B cell (primary cell): ENCODE data around the gene CCR5. TPM values are rescaled to one million over a fixed set of nuclear protein-coding genes. Genes with fewer than 3 reads are reported as not detected.

Source experiments
- ATAC-seq: fragments of 200-7000 bp; cut with Tn5 transposase; one replicate; pipeline ENCODE4 v1.10.0; 2021; ENCODE audit warnings: low read depth, mild to moderate bottlenecking, moderate number of reproducible peaks, moderate library complexity
- CTCF ChIA-PET: fragments of 350-600 bp; sonication (Branson Sonifier 250); formaldehyde crosslinking; loops from one replicate; lab custom pipeline; 2021; ENCODE audit warnings: antibody characterized with exemption, inconsistent platforms; lab: Charles Lee
- POLR2A ChIA-PET: fragments of 350-600 bp; sonication (Branson Sonifier 250); formaldehyde crosslinking; loops from one replicate; lab custom pipeline; 2021; ENCODE audit warnings: antibody characterized with exemption; lab: Charles Lee
- DNase-seq: peaks from one replicate; pipeline ENCODE4 v3.0.0; 2013
- H2AFZ ChIP-seq: 2 replicates; pipeline ENCODE4 v1.6.1; 2012; ENCODE audit warnings: mild to moderate bottlenecking, low read depth, low read length; ENCODE audit not compliant: insufficient read depth, poor library complexity, severe bottlenecking
- H3K27ac ChIP-seq, 2 donors: 1 replicate in 1 of 2; 2 replicates in 1 of 2; pipeline ENCODE4 v1.5.1; 2012 to 2013; ENCODE audit warnings: low read length in 2 of 2, mild to moderate bottlenecking in 2 of 2, moderate library complexity in 1 of 2
- H3K27me3 ChIP-seq, 4 experiments: fragments of 200-600 bp in 1 of 4; sonication (generic) in 1 of 4; replicated peaks in 1 of 4; 1 replicate in 2 of 4; 2 replicates in 2 of 4; pipeline versions ENCODE4 v1.6.1 to v1.7.0; 2013 to 2016; ENCODE audit warnings: low read length in 3 of 4, mild to moderate bottlenecking in 2 of 4, mixed read lengths in 1 of 4, moderate library complexity in 1 of 4; ENCODE audit not compliant: insufficient read depth in 4 of 4, control insufficient read depth in 3 of 4; ENCODE audit errors: control extremely low read depth in 1 of 4
- H3K36me3 ChIP-seq, 2 experiments: replicated peaks in 1 of 2; 1 replicate in 1 of 2; 2 replicates in 1 of 2; pipeline versions ENCODE4 v1.6.1 to v1.7.1; 2013; ENCODE audit warnings: low read length in 1 of 2; ENCODE audit not compliant: insufficient read depth in 2 of 2, control insufficient read depth in 1 of 2; ENCODE audit errors: control extremely low read depth in 1 of 2, extremely low read depth in 1 of 2
- H3K4me1 ChIP-seq, 2 donors: fragments of 200-600 bp in 1 of 2; sonication (generic) in 1 of 2; 1 replicate in 1 of 2; 2 replicates in 1 of 2; pipeline versions ENCODE4 v1.5.1 to v1.6.1; 2013 to 2017; ENCODE audit warnings: low read length in 2 of 2; ENCODE audit not compliant: control insufficient read depth in 2 of 2, insufficient read depth in 2 of 2
- H3K4me2 ChIP-seq: replicated peaks from 2 replicates; pipeline ENCODE3; 2012; ENCODE audit warnings: mild to moderate bottlenecking, low read depth, low read length; ENCODE audit not compliant: poor library complexity, severe bottlenecking
- H3K4me3 ChIP-seq, 5 experiments: fragments of 200-600 bp in 1 of 5; sonication (generic) in 1 of 5; 1 replicate in 3 of 5; 2 replicates in 2 of 5; pipeline versions ENCODE4 v1.5.1 to v1.7.0; 2011 to 2016; ENCODE audit warnings: low read length in 4 of 5, mild to moderate bottlenecking in 4 of 5, low read depth in 2 of 5, control low read depth in 1 of 5, moderate library complexity in 1 of 5; ENCODE audit not compliant: insufficient read depth in 1 of 5; ENCODE audit errors: control extremely low read depth in 1 of 5, extremely low read depth in 1 of 5
- H3K79me2 ChIP-seq: fragments of 200-600 bp; sonication (generic); one replicate; pipeline ENCODE4 v1.6.0; 2016; ENCODE audit warnings: low read length; ENCODE audit not compliant: control insufficient read depth, insufficient read depth
- H3K9ac ChIP-seq: fragments of 200-600 bp; sonication (generic); 2 replicates; pipeline ENCODE4 v1.6.1; 2017; ENCODE audit warnings: mild to moderate bottlenecking, low read length, moderate library complexity
- H3K9me3 ChIP-seq, 3 donors: one replicate each; pipeline versions ENCODE4 v1.6.1 to v1.7.1; 2013; ENCODE audit warnings: low read length in 2 of 3; ENCODE audit not compliant: control insufficient read depth in 2 of 3, insufficient read depth in 1 of 3; ENCODE audit errors: control extremely low read depth in 1 of 3
- H4K20me1 ChIP-seq: 2 replicates; pipeline ENCODE4 v1.6.0; 2012; ENCODE audit warnings: mild to moderate bottlenecking, low read length; ENCODE audit not compliant: insufficient read depth, control insufficient read depth, poor library complexity, severe bottlenecking
- H3K27ac Mint-ChIP-seq: one replicate; pipeline ENCODE4 v1.8.0; 2021; ENCODE audit warnings: mixed read lengths
- H3K27me3 Mint-ChIP-seq: one replicate; pipeline ENCODE4 v1.8.0; 2021; ENCODE audit warnings: mixed read lengths
- H3K4me1 Mint-ChIP-seq: one replicate; pipeline ENCODE4 v1.8.0; 2021; ENCODE audit warnings: mixed read lengths
- H3K4me3 Mint-ChIP-seq: one replicate; pipeline ENCODE4 v1.8.0; 2021; ENCODE audit warnings: mixed read lengths
- H3K9me3 Mint-ChIP-seq: one replicate; pipeline ENCODE4 v1.8.0; 2022; ENCODE audit warnings: mixed read lengths; ENCODE audit not compliant: insufficient read depth
- EZH2 ChIP-seq: IDR thresholded peaks from 2 replicates; pipeline ENCODE4 v1.6.1; 2012; ENCODE audit warnings: borderline replicate concordance, low read depth, mild to moderate bottlenecking, moderate library complexity, low read length; ENCODE audit not compliant: insufficient read depth, poor library complexity, severe bottlenecking
- WGBS: methylation state at CpG from one replicate; pipeline ENCODE4 v1.1.5; 2013; ENCODE audit warnings: missing lambda C conversion rate; ENCODE audit not compliant: insufficient coverage; 5-methylcytosine and 5-hydroxymethylcytosine counted together
- intact Hi-C: fragments of 100-400 bp; cut with micrococcal nuclease; formaldehyde crosslinking; loops from one replicate; pipeline ENCODE4 v1.10.0; 2022
- polyA plus RNA-seq: library from polyadenylated mRNA; depleted of rRNA; stranded (reverse); fragments of >200 nt; gene quantifications from 2 replicates; pipeline ENCODE4 v1.2.3, GENCODE V29; 2012
- total RNA-seq, 2 donors: library from RNA; stranded (reverse); fragments of 120-200 nt in 1 of 2; gene quantifications; 1 replicate in 1 of 2; 2 replicates in 1 of 2; pipeline versions ENCODE4 v1.2.3 to v1.2.4, GENCODE V29; 2013 to 2022
- TF ChIP-seq, protein P1 (sequence below): fragments of 200-600 bp; IDR thresholded peaks from one replicate; pipeline ENCODE4 v1.8.0; 2022; ENCODE audit warnings: antibody characterized with exemption, mild to moderate bottlenecking

CCR5 gene
- total and polyA plus RNA-seq, 2 donors (not counting 1 experiment from before 2014, with no cell fraction given), result 0.15 to 0.21 TPM

DNA sequence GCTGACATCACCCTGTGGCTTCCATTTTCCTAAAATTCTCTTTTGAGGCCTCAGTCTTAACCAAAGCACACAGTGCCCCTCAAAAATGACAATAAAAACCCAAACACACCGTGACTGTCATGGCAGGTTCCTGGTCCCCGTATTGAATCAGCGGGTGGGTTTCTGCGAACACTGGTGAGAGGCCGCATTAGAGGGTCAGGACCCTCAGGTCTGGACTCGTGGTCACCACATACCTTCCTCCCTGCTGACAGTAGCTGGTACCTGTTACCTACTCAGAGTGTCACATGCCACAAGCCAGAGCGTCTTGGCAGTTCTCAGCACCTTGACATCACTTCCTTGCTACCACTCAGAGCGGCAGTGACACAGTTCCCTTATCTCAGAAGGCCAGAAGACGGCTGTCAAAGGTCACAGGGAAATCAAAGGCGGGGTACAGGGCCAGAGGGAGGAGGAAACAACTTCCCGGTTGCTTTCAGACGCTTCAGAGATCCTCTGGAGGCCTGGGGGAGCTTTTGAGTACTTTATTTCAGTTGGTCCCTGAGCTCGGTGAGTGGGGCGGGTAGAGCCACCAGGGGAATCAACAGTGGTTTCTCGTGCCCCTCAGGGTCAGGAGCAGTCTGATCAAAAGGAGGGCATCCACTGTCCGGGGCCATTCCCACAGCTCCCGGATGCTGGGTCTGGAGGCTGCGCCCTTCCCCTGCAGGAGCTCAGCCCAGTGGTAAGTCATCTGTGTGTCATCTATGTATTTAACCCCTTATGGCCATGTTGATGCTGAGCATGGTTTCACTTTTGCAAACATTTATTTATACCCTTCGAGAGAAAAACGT, 36.3 kb downstream of the CCR5 start, which contains the start of the genes CCR5AS and CCRL2:
Gene CCR5AS, minus strand, starts transcription at position 279 of the 824 bp plus-strand sequence.
Gene CCRL2, plus strand, starts transcription at position 472 of the 824 bp plus-strand sequence. CDS start 821 bp downstream, outside the sequence.
- intact Hi-C loops, result no loop called here
- Histone ChIP-seq H3K4me1 (peaks cover 27 to 30% of the 10 kb centered on the region in 2 donors), H3K9ac (peak within 1 kb of the TSS; percentile 65), H3K27ac (peak within 1 kb of the TSS; percentile 34 to 56), H3K27me3 (no peaks in the 10 kb centered on the region), H3K4me3 (peak within 1 kb of the TSS in 4 of 5 experiments; percentile 30 to 74 (median 51)), H2AFZ (peak within 1 kb of the TSS; percentile 77), H3K4me2 (peak within 1 kb of the TSS; percentile 89), H3K9me3 (peaks cover 0 to 5% (median 0%) of the 10 kb centered on the region in 3 donors), H3K79me2 (no peaks in the 10 kb centered on the region), H3K36me3 (no peaks in the 10 kb centered on the region), H4K20me1 (no peaks in the 10 kb centered on the region)
- Mint-ChIP-seq H3K27ac (peak within 1 kb of the TSS; percentile 83), H3K27me3 (no peaks in the 10 kb centered on the region), H3K9me3 (peaks cover 3% of the 10 kb centered on the region), H3K4me1 (peaks cover 35% of the 10 kb centered on the region), H3K4me3 (peak within 1 kb of the TSS; percentile 85)
- 32% methylated on average over 17 of the region's 20 CpGs for WGBS
- TF ChIP-seq EZH2, result no peak
- TF ChIP-seq, protein P1, sequence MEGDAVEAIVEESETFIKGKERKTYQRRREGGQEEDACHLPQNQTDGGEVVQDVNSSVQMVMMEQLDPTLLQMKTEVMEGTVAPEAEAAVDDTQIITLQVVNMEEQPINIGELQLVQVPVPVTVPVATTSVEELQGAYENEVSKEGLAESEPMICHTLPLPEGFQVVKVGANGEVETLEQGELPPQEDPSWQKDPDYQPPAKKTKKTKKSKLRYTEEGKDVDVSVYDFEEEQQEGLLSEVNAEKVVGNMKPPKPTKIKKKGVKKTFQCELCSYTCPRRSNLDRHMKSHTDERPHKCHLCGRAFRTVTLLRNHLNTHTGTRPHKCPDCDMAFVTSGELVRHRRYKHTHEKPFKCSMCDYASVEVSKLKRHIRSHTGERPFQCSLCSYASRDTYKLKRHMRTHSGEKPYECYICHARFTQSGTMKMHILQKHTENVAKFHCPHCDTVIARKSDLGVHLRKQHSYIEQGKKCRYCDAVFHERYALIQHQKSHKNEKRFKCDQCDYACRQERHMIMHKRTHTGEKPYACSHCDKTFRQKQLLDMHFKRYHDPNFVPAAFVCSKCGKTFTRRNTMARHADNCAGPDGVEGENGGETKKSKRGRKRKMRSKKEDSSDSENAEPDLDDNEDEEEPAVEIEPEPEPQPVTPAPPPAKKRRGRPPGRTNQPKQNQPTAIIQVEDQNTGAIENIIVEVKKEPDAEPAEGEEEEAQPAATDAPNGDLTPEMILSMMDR, result no peak
- ChIA-PET POLR2A (interaction anchor here (2.1 kb wide), 1 partner anchor 24 kb away, joined by 7 read pairs; no protein-coding TSS in a partner anchor), CTCF (interaction anchor here (0.9 to 1.5 kb wide), 3 partner anchors 24 to 82 kb away, joined by 3 to 7 read pairs (median 4); no protein-coding TSS in a partner anchor)
- ATAC-seq, result peak; percentile 78
- DNase-seq, result peak; percentile 73
